ENCODE data around the gene ARPP19.

DNA sequence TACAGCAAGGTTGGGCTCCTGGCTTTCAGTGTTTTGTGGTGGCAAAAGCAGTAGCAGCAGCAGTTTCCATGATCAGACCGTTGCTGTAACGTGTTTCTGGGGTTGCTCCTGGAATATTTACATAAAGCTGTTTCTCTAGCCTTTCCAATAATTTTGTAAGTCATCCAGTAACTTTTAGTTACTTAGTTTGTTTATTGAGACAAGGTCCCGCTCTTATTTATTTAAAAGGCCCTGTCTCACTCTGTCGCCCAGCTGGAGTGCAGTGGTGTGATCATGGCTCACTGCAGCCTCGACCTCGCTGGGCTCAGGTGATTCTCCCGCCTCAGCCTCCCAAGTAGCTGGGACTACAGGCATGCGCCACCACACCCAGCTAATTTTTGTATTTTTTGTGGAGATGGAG is 31.4 kb downstream of the ARPP19 start:
- TF ChIP-seq, protein P1, sequence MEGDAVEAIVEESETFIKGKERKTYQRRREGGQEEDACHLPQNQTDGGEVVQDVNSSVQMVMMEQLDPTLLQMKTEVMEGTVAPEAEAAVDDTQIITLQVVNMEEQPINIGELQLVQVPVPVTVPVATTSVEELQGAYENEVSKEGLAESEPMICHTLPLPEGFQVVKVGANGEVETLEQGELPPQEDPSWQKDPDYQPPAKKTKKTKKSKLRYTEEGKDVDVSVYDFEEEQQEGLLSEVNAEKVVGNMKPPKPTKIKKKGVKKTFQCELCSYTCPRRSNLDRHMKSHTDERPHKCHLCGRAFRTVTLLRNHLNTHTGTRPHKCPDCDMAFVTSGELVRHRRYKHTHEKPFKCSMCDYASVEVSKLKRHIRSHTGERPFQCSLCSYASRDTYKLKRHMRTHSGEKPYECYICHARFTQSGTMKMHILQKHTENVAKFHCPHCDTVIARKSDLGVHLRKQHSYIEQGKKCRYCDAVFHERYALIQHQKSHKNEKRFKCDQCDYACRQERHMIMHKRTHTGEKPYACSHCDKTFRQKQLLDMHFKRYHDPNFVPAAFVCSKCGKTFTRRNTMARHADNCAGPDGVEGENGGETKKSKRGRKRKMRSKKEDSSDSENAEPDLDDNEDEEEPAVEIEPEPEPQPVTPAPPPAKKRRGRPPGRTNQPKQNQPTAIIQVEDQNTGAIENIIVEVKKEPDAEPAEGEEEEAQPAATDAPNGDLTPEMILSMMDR (IDR thresholded peaks at IDR 0.05; ENCODE audit: poor library complexity): no peak
- no peak for TF ChIP-seq EZH2phosphoT487 (IDR thresholded peaks at IDR 0.05; ENCODE audit: low read depth, severe bottlenecking, unreplicated experiment)

Data from hepatocyte (in vitro differentiated cells).